ENCODE results near the gene GALNT10. TPM values are rescaled to one million over a fixed set of nuclear protein-coding genes. Genes with fewer than 3 reads are reported as not detected.

The GALNT10 gene
- total RNA-seq, 4 donors from 2014 or later = 17.2 to 28.6 (median 21.1) TPM

DNA sequence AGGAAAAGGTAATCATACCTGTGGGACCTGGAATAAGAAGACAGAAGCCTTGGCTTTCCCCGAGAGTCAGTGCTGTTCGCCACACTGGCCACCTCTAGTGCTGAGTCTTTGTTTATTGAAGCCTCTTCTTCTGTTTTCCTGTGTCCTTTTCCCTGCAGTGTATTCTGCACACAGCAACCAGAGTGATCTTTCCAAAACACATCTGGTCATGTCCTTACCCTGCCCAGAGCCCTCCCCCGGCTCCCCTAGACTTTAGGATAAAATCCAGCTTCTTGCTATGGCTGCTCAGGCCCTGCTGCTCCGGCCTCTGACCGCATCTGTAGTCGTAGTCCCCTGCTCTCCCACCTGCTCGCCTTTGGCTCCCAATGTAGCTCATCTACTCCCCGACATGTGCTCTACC lies 28.3 kb downstream of the GALNT10 start:
- TF ChIP-seq, protein P1, sequence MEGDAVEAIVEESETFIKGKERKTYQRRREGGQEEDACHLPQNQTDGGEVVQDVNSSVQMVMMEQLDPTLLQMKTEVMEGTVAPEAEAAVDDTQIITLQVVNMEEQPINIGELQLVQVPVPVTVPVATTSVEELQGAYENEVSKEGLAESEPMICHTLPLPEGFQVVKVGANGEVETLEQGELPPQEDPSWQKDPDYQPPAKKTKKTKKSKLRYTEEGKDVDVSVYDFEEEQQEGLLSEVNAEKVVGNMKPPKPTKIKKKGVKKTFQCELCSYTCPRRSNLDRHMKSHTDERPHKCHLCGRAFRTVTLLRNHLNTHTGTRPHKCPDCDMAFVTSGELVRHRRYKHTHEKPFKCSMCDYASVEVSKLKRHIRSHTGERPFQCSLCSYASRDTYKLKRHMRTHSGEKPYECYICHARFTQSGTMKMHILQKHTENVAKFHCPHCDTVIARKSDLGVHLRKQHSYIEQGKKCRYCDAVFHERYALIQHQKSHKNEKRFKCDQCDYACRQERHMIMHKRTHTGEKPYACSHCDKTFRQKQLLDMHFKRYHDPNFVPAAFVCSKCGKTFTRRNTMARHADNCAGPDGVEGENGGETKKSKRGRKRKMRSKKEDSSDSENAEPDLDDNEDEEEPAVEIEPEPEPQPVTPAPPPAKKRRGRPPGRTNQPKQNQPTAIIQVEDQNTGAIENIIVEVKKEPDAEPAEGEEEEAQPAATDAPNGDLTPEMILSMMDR (IDR thresholded peaks at IDR 0.05; ENCODE audit: low read depth) = no peak

DNA sequence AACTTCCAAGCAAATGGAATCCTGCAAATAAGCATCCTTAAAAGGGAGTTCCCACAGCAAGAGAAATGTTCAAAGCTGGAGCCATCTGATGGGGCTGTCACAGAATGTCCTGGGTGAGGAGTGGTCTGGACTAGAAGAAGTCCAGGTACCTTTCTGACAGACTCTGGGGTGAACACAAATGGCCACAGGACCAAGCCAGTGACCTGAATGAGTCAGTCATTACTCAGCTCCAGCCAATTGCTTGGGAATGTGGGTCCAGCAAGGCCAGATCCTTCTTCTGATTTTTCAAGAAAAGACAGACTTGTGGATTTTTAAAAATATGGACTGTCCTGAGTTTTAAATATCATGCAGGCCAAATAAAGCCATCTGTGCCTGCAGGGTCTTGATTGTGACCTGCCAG lies 30.1 kb downstream of the GALNT10 start:
- TF ChIP-seq, protein P1 (IDR thresholded peaks at IDR 0.05; ENCODE audit: low read depth) = no peak

DNA sequence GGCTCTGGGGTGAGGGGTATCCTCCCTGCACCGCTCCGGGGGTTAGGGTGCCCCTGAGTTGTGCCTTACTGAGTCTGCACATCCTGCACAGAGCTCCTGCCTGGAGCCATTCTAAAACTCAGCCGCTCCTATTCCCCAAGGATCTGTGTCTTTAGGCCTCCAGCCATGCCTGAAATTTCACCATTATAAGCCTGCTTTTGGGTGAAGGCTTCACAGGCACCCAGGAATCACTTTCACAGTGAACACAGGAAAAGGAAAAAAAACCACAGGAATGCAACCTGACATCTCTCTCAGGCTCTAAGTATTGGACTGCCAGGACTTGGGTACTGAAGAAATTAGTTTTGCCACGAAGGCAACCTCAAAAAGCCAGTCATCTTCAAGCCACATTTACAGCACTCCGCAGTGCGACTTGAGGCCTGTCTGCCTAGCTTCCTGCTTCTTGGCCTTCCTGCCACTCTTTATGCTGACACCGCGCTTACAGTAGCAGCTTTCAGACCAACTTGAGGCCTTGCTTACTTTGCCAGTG lies 30.9 kb downstream of the GALNT10 start:
- TF ChIP-seq, protein P1 (IDR thresholded peaks at IDR 0.05; ENCODE audit: low read depth) = no peak

DNA sequence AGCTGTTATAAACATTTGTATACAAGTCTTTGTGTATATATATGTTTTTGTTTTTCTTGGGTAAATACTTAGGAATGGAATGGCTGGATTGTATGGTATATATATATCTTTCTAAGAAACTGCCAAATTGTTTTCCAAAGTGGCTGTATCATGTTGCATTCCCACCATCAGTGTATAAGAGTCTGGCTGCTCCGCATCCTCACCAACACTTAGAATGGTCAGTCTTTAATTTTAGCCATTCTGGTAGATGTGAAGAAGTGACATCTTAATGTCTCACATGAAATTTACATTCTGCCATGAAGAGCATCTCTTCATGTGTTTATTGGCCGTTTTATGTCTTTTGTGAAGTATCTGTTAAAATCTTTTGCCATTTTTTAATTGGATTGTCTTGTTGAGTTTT lies 31.9 kb downstream of the GALNT10 start:
- TF ChIP-seq, protein P1 (IDR thresholded peaks at IDR 0.05; ENCODE audit: low read depth) = no peak

DNA sequence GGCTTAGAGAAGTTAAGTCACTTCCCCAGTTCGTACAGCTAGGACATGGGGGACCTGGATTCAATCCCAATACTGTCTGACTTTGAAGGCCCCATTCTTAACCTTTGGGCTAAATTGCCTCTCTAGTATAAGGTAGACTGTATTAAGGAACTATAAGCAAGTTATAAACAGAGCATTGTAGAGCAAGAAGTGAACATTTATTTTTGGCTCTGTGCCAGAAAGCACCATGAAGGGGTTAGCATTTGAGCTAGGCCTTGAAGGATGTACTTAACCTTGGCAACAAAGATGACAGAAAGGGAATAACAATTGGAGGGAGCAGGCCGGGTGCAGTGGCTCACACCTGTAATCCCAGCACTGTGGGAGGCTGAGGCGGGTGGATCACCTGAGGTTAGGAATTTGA lies 32.8 kb downstream of the GALNT10 start:
- TF ChIP-seq, protein P1 (IDR thresholded peaks at IDR 0.05; ENCODE audit: low read depth) = no peak

DNA sequence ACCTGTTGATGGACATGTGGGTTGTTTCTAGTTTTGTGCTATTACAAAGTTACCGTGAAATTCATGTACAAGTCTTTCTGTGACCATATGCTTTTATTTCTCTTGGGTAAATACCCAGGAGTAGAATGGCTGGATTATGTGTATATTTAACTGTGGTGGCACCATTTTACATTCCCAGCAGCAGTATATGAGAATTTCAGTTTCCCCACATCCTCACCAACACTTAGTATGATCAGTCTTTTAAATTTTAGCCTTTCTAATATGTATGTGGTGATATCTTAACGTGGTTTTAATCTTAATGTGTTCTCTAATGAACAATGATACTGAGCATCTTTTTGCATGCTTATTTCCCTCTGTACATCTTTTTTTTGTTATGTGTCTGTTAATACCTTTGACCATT lies 36.6 kb downstream of the GALNT10 start:
- TF ChIP-seq, protein P1 (IDR thresholded peaks at IDR 0.05; ENCODE audit: low read depth) = no peak

DNA sequence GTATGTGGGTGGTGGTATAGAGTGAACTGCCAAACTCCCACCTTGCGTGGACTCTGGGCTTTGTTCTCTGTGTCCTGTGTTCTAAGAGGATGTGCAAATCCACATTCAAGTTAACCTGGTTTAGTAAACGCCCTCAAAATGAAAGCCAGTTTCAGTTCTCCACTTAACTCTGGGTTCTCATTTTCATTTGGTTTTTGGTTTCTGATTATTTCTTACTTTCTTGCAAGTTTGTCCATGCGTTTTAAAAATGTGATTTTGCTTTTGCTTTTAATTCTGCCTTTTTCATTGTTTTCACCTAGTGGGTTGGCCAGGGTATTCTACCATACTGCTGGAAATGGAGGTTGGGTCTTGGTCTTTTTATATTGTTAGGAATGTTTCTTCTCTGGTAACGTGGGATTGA lies 38.2 kb downstream of the GALNT10 start:
- TF ChIP-seq, protein P1 (IDR thresholded peaks at IDR 0.05; ENCODE audit: low read depth) = no peak

All from subcutaneous adipose tissue (tissue), 4 donors.